Activated effector memory CD4-positive, alpha-beta T cell treated with Interleukin-2 at 50 U/mL for 16 hours (primary cell): Measurements from ENCODE around the gene CIITA.

Experiments
- DNase-seq: peaks from one replicate; pipeline ENCODE4 v3.0.0-alpha.2; 2020

Gene CIITA

DNA sequence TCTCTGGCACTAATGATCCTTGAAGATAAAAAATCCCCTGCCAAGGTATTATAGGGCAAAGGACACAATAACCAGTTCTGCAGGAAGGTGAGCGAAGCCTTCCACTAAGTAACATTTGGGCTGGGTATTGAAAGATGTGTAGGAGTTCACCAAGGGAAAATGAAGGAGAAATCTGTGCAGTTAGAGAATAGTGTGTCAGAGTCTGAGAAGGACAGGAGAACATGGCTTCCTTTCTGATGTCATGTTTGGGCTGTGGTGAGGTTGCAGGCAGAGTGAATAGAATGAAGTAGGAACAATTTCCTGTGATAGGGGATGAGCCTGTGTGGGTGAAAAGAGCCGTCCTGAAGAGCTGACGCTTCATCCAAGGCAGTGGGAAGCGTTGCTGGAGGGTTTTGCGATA is 24.1 kb upstream of the CIITA start:
- DNase-seq, result no peak

- no peak for DNase-seq
Measured at GRCh38 chr16:10856042-10856441, 21.0 kb upstream of the CIITA start.

DNA sequence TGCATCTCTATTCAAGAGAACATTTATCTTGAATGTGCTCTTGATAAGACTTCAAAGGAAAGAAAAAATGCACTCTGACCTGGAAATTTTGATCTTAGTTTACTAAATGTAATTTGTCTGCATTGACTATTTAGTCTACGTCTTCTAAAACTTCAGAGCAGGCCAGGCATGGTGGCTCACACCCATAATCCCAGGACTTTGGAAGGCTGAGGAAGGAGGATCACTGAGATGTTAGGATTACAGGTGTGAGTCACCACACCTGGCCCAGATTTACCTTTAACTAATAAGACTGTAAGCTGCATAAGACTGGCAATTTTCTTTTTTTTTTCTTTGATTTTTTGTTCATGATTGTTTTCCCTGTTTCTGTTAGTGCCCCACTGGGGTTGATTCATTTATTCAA is 18.8 kb upstream of the CIITA start:
- no peak for DNase-seq

GRCh38 chr16:10859020-10859419 is 18.0 kb upstream of the CIITA start:
- DNase-seq, result no peak

DNA sequence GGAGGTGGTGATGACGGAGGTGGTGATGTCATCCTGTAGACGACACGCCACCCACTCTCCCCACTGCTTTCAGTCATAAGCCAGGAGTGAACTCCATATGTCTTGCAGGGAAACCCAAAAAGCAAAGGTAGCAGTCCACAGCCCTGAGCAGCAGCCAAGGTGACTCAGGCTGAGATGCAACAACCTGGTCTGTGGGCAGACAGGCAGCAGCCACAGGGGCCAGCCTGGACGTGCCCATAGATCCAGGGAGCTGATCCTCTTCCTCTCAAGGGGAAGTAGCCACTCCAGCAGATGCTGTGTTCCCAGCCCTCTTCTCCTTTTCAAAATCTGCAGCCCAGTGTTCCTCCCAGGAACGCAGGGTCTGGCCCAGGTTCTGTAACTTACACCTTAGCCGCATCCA is 17.3 kb upstream of the CIITA start:
- DNase-seq, result no peak

GRCh38 chr16:10862438-10862837 is 14.6 kb upstream of the CIITA start:
- DNase-seq, result no peak

GRCh38 chr16:10865991-10866966 is 10.7 kb upstream of the CIITA start:
- no peak for DNase-seq

- no peak for DNase-seq
Measured at GRCh38 chr16:10867199-10867598, 9.8 kb upstream of the CIITA start.

DNA sequence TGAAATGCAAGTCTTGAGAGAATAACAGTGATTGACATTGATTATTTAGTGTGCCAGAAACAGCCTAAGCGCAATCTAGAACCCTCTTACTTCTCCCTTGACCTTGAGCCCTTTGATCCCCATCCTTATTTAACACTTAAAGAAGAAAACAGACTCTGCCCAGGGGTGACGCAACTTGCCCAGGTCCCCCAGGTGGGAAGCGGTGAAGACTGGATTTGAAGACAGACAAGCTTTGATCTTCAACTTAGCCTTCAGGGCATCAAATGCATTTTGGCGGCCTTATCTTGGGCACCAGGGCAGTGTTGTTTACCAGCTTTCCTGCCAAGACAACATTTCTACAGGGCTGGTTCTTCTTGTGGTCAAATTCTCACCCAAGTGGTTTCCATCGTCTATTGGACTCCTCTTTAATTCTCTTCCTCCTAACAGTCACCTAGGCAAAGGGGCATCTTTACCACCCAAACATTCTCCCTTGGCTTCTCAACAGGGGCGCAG is 8.9 kb upstream of the CIITA start:
- DNase-seq, result no peak

DNA sequence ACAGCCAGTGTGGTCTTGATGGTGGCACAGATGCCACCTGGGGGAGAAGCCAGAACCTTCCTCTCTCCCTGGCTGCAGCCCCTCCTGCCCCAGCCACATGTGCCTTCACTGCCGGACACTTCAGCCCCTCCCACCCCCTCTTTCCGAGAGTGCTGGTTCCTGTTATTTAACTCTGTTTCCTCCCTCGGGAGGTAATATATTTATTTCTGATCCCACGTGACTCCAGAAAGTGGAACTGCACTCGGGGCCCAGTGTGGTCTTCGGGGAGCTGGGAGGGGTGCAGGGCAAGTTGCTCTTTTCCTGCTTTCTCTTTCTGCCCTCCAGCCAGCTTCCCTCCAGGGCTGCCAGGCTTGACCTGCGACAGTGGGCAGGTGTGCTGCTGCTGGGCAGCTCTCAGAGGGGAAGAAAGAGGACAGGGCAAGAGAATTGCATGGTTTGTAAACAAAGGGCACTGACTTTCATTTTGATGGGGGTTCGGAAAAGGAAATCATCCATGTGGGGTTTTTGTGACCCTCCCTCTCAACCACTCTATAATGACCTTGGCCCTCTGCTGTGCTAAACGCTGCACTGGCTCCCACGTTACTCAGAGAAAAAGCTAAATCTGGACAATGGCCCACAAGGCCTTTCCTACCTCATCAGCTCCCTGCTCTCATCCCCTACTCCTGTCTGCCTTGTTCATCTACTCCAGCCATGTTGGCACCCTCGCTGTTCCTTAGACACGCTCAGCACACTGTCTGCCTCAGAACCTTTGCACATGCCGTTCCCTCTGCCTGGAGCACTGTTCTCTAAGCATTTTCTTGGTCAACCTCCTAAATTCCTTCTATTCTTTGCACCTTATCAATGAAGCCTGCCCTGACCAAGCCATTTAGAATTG is 8.2 kb upstream of the CIITA start:
- DNase-seq, result no peak

DNA sequence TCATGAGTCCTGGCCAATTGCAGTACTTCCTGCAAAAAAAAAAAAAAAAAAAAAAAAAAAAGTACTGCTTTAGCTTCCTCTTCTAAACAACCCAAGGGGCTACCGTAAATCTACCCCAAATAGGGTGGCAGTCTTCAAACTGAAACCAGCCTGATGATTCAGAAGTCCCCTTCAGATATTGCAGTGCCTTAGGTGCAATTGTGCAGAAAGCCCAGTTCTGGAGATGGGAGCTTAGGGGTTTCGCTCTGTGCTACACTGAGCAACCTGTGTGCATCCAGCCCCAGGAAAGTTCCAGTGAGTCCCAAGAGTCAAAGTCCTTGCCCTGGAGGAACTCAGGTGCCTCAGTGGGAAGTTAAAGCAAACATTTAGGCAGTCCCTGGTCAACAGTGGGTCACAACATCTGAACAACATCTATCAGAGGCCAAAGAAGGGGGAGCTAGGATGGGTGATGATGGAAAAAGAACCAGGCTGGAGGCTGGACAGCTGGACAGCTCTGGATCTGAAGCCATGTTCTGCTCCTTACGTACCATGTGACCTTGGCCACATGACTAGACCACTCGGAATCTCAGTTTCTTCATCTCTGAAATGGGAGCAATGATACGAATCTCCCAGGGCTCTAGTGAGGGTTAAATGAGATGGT is 6.7 kb upstream of the CIITA start:
- no peak for DNase-seq

- no peak for DNase-seq
Measured at GRCh38 chr16:10870808-10871156, 6.2 kb upstream of the CIITA start.

GRCh38 chr16:10871157-10871991 is 5.6 kb upstream of the CIITA start:
- DNase-seq, result peak; percentile 25

DNA sequence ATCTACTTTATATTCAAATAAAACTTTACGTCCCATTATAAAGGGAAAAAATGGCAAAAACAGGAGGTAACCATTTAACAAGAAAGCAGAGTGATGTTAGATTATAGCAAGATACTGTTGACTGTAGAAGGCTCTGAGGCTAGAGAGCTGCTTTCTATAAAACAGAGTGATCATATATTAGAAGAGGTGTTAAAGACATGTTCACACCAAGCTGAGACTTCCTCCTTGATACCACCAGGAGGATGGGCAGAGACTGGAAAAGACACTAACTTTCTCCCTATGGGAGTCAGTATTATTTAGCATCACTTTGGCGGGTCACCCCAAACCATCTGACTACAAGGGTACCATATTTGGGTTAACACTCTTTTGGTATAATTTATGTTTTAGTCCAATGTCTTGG is 687 bp upstream of the CIITA start:
- no peak for DNase-seq

GRCh38 chr16:10877472-10877946 is 507 bp downstream of the CIITA start:
- DNase-seq, result no peak

DNA sequence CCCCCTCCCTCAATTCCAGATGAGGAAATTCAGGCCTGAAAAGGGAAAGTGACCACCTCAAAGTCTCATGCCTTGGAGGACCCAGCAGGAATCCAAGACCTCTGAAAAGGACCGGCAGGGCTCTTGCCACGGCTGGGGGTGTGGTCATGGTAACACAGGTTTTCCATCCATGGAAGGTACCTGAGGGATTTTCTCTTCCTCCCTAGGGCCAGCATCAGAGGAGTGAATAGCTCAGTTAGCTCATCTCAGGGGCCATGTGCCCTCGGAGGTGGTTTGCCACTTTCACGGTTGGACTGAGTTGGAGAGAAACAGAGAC is 1.3 kb downstream of the CIITA start:
- no peak for DNase-seq

GRCh38 chr16:10878644-10879501 is 1.9 kb downstream of the CIITA start:
- no peak for DNase-seq

GRCh38 chr16:10879681-10880589 is 2.9 kb downstream of the CIITA start:
- no peak for DNase-seq

DNA sequence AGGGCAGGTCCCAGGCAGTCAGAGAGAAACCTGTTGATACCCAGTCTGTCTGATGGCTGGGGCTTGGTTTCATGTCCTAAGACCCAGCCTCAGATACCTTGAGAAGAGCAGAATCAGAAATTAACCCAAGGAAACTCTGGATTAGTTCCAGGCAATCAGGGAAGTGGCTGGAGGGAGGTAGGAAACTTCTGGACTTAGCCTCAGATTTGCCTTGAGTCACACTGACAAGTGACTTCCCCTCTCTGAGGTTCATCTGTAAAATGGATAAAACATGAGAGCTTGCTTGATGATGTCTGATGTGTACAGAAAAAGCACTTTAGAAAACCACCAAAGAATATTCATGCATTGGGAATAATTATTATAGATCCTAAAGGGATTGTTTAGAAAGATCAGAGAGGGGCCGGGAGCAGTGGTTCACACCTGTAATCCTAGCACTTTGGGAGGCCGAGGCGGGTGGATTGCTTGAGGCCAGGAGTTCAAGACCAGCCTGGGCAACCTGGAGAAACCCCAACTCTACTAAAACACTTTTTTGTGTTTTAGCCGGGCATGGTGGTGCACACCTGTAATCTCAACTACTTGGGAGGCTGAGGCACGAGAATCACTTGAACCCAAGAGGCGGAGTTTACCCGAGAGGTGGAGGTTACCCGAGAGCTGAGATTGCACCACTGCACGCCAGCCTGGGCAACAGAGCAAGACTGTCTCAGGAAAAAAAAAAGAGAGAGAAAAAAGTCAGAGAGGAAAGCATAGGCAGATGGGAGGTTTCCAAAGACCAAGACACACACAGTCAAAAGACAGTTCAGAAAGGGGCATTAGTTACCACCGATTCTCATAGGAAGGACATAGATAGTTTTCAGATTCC is 3.8 kb downstream of the CIITA start:
- DNase-seq, result no peak
